Stomach smooth muscle (tissue), 2 donors: ENCODE data around the gene KRTAP29-1.
"Not testable (repeated sequence)": the region's sequence is repeated elsewhere in the genome, so short reads cannot be mapped to it uniquely, and the experiment has no call there.

ENCODE experiments used
- H3K27ac ChIP-seq: one replicate; pipeline ENCODE4 v1.7.0; 2013; ENCODE audit warnings: mild to moderate bottlenecking, low read length, inconsistent platforms
- H3K27me3 ChIP-seq, 2 donors: one replicate each; pipeline ENCODE4 v1.7.0; 2013; ENCODE audit warnings: low read length in 2 of 2; ENCODE audit not compliant: insufficient read depth in 2 of 2, control insufficient read depth in 1 of 2
- H3K36me3 ChIP-seq, 2 donors: one replicate each; pipeline ENCODE4 v1.7.0; 2013; ENCODE audit warnings: low read length in 2 of 2; ENCODE audit not compliant: control insufficient read depth in 2 of 2, insufficient read depth in 2 of 2
- H3K4me1 ChIP-seq: one replicate; pipeline ENCODE4 v1.7.0; 2013; ENCODE audit warnings: low read length; ENCODE audit not compliant: control insufficient read depth, insufficient read depth
- H3K4me3 ChIP-seq, 2 donors: one replicate each; pipeline ENCODE4 v1.7.0; 2013; ENCODE audit warnings: low read length in 2 of 2
- H3K9ac ChIP-seq, 2 donors: one replicate each; pipeline ENCODE4 v1.7.0; 2013; ENCODE audit warnings: low read length in 2 of 2, mild to moderate bottlenecking in 1 of 2
- H3K9me3 ChIP-seq, 2 donors: one replicate each; pipeline ENCODE4 v1.7.0; 2013; ENCODE audit warnings: low read length in 2 of 2; ENCODE audit not compliant: control insufficient read depth in 2 of 2
- donor health status: healthy.
- donor health status: Pancreatic carcinoma.

The KRTAP29-1 gene

GRCh38 chr17:41301916-41302901, at the start of gene KRTAP29-1:
Gene KRTAP29-1 (minus strand): TSS chr17:41302851. CDS start chr17:41302851, 0 bp downstream.
- Histone ChIP-seq H3K4me3 (no peak within 1 kb of the TSS), H3K9ac (no peak within 1 kb of the TSS), H3K4me1 (no peaks in the 10 kb centered on the region), H3K27me3 (peaks cover 0 to 3% of the 10 kb centered on the region in 2 donors), H3K36me3 (no peaks in the 10 kb centered on the region), H3K9me3 (peaks cover 5 to 10% of the 10 kb centered on the region in 2 donors), H3K27ac (no peak within 1 kb of the TSS)

DNA sequence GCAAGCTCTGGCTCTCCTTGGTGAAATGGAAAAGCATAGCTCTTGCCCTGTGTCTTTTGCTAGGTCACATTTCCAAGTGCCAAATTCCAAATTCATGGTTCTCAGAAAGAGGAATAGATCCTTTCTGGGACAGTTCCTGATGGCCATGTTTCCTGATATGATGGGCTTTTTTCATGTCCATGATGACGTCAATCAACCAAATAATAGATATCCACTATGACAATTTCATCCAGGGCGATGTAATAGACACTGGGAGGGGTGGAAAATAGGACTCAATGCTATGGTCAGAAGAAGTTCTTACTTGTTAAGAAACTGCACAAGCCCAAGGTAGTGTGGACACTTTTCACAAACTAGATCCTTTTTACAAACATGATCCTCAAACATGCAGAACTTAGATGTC, 48.5 kb upstream of the KRTAP29-1 start:
- no peak overlapping the region for H3K4me3 ChIP-seq
- H3K4me1 ChIP-seq: no peaks in the 10 kb centered on the region
- H3K27me3 ChIP-seq: no peaks in the 10 kb centered on the region
- H3K36me3 ChIP-seq: no peaks in the 10 kb centered on the region
- peaks cover under 1 to 4% of the 10 kb centered on the region in 2 donors for H3K9me3 ChIP-seq
- no peak overlapping the region for H3K9ac ChIP-seq
- no peak overlapping the region for H3K27ac ChIP-seq

DNA sequence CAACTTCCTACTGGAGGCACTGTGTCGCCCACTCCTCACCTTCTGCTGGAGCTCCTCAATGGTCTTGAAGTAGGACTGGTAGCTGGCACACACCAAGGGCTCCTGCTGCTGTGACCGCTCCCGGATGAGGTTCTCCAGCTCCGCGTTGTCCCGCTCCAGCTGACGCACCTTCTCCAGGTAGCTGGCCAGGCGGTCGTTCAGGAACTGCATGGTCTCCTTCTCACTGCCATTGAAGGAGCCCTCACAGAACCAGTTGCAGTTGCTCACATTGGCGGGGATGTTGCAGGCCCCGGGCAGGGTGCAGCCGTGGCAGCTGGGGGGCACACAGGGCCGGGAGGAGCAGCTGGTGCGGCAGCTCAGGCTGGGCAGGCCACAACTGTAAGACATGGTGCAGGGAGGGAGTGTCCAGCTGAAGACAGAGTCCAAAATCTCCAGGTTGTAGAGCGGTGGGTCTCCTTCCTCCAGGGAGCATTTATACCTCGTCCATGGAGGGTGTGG, 47.8 kb upstream of the KRTAP29-1 start, which contains the start of gene KRT33A:
KRT33A (minus strand) TSS at position 448 of the 498 bp plus-strand sequence; CDS start at position 387, 61 bp downstream.
- H3K36me3 ChIP-seq, H3K27me3 ChIP-seq, H3K27ac ChIP-seq, H3K4me3 ChIP-seq, H3K9ac ChIP-seq, H3K9me3 ChIP-seq, H3K4me1 ChIP-seq: not testable (repeated sequence)

- H3K4me3 ChIP-seq: no peak overlapping the region
- peaks cover 0 to under 1% of the 10 kb centered on the region in 2 donors for H3K9me3 ChIP-seq
- peaks cover 0 to 2% of the 10 kb centered on the region in 2 donors for H3K27me3 ChIP-seq
- H3K36me3 ChIP-seq: no peaks in the 10 kb centered on the region
- H3K9ac ChIP-seq: no peak overlapping the region
- no peaks in the 10 kb centered on the region for H3K4me1 ChIP-seq
- no peak overlapping the region for H3K27ac ChIP-seq
Measured at GRCh38 chr17:41347869-41348760, 45.5 kb upstream of the KRTAP29-1 start.

- not testable (repeated sequence) for H3K4me1 ChIP-seq, H3K27ac ChIP-seq, H3K27me3 ChIP-seq, H3K36me3 ChIP-seq, H3K9me3 ChIP-seq, H3K9ac ChIP-seq, H3K4me3 ChIP-seq
Measured at GRCh38 chr17:41346421-41346820, 43.8 kb upstream of the KRTAP29-1 start.

DNA sequence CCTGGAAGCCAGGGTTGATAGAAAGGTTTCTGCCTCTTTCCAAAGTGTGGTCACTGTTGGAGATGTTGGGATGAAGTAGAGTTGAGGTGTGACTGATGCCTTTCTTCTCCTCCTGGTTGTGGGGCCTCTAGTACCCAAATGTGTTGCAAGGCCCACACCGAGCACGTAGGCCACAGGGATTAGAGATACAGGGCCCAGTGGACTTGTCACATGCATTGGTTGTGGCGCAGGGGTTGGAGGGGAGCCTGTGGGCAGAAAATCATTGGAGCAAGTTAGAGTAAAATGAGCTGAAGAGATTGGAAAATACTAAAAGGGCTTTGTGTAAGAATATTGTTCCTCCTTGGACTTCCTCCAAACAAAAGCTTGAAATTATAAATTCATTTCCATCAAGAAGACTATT, 43.3 kb upstream of the KRTAP29-1 start:
- H3K4me3 ChIP-seq: no peak overlapping the region
- no peak overlapping the region for H3K27ac ChIP-seq
- H3K36me3 ChIP-seq: no peaks in the 10 kb centered on the region
- H3K9me3 ChIP-seq: no peaks in the 10 kb centered on the region
- H3K27me3 ChIP-seq: peaks cover 0 to 2% of the 10 kb centered on the region in 2 donors
- no peaks in the 10 kb centered on the region for H3K4me1 ChIP-seq
- no peak overlapping the region for H3K9ac ChIP-seq

DNA sequence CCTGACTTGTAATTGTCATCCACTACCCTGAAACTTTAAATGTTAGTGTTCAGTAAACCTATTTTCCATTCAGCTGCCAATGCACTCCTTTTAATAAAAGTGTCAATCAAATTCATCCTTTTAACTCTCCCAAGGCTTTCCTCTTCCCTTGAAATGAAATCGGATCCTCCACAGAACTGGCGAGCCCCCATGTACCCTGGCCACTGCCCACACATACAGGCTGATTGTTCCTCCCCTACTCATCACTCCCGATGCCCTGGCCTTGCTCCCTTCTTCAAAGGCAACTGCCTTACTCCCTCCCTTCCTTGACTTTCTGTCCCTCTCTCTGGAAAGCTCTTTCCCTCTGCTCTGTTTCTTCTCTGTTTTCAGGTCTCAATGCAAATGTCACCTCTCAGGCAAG, 40.4 kb upstream of the KRTAP29-1 start:
- Histone ChIP-seq H3K4me1 (no peaks in the 10 kb centered on the region), H3K4me3 (no peak overlapping the region), H3K27ac (no peak overlapping the region), H3K27me3 (peaks cover 0 to 3% of the 10 kb centered on the region in 2 donors), H3K9me3 (no peaks in the 10 kb centered on the region), H3K36me3 (no peaks in the 10 kb centered on the region), H3K9ac (no peak overlapping the region)

DNA sequence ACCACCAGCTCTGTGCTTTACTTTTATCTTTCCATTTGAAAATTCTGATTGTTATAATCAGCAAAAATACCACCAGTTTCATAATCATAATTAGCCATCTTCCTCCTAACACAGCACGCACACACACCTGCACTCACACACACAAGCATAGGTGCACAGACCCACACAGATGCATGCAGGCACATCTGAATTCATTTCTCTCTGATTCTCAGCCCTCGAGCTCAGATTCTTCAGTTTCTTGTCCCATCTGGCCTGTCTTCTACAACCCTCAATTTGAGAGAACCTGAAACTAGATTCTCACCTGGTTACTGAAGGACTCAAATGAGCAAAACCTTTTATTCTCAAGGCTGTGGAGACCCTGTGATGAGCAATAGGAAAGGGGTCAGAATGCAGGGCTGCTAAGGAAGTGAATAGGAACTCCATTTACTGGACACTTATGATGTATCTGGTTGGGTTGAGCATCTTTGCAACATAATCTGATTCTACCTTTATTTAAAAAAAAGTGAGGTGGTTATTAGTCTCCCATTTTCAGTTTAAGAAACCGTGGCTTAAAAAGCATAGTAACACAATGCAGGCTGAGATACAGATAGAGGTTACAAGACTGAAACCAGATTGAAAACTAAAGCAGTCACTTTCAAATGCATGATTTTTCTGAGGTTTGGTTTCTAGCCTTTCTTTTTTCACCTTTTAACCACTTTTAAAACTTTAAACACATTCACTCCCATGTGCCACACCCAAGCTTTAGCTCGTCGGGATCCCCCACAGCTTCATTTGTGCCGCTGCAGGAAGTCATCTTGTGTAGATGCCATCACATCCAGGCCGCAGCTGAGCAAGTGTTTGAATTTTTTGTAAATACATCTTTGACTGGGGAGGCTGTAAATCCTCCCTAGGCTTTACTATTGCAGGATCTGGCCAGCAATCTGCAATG, 38.5 kb upstream of the KRTAP29-1 start:
- no peaks in the 10 kb centered on the region for H3K4me1 ChIP-seq
- H3K27ac ChIP-seq: no peak overlapping the region
- H3K4me3 ChIP-seq: no peak overlapping the region
- no peaks in the 10 kb centered on the region for H3K36me3 ChIP-seq
- H3K27me3 ChIP-seq: peaks cover 0 to 3% of the 10 kb centered on the region in 2 donors
- no peak overlapping the region for H3K9ac ChIP-seq
- no peaks in the 10 kb centered on the region for H3K9me3 ChIP-seq

DNA sequence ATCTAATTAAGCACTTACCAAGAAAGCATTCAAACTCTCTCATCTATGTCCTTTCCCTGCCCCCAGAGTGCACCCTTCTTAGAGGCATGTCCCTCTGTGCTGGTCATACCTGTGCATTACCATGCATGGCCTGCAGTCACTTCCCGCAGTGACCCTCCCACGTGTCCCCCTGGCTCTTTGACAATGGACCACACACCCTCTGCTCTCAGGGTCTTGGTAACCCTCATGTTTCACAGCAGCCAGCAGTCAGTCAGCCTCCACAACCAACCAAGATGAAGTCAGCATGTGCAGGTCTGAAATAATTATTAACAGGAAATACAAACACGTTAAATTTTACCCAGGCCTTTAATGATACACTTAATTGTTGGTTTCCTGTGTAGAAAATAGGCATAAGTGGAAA, 37.8 kb upstream of the KRTAP29-1 start:
- Histone ChIP-seq H3K9ac (no peak overlapping the region), H3K27ac (no peak overlapping the region), H3K9me3 (no peaks in the 10 kb centered on the region), H3K27me3 (peaks cover 0 to 3% of the 10 kb centered on the region in 2 donors), H3K4me3 (no peak overlapping the region), H3K4me1 (no peaks in the 10 kb centered on the region), H3K36me3 (no peaks in the 10 kb centered on the region)
